NCI-H187 (cell line): Measurements from ENCODE around the gene NDUFS2.
"Not testable (repeated sequence)": the region's sequence is repeated elsewhere in the genome, so short reads cannot be mapped to it uniquely, and the experiment has no call there.

Experiments
- DNase-seq, 2 experiments: peaks; one replicate each; lab custom pipeline; 2025; lab: John Stamatoyannopoulos, UW

Gene NDUFS2

DNA sequence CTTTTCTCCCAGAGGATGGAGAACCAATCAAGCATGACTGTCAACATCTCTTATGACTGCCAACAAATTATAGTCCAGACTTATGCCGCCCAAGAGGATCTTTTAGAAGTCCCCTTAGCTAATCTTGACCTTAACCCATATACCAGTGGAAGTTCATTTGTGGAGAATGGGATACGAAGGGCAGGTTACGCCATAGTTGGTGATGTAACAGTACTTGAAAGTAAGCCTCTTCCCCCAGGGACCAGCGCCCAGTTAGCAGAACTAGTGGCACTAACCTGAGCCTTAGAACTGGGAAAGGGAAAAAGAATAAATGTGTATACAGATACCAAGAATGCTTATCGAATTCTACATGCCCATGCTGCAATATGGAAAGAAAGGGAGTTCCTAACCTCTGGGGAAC lies 53.1 kb downstream of the NDUFS2 start:
- DNase-seq = not testable (repeated sequence)

- not testable (repeated sequence) for DNase-seq
Observed at GRCh38 chr1:161255955-161256520, 53.9 kb downstream of the NDUFS2 start.

- not testable (repeated sequence) for DNase-seq
Observed at GRCh38 chr1:161257109-161257508, 54.9 kb downstream of the NDUFS2 start.

- DNase-seq = no peak
Observed at GRCh38 chr1:161258439-161259344, 56.5 kb downstream of the NDUFS2 start, which contains the start of gene PCP4L1. TSS of gene PCP4L1 (plus strand) at chr1:161258745. CDS start at chr1:161258975, 230 bp downstream.

- no peak for DNase-seq
Observed at GRCh38 chr1:161259345-161259702, 57.2 kb downstream of the NDUFS2 start.

DNA sequence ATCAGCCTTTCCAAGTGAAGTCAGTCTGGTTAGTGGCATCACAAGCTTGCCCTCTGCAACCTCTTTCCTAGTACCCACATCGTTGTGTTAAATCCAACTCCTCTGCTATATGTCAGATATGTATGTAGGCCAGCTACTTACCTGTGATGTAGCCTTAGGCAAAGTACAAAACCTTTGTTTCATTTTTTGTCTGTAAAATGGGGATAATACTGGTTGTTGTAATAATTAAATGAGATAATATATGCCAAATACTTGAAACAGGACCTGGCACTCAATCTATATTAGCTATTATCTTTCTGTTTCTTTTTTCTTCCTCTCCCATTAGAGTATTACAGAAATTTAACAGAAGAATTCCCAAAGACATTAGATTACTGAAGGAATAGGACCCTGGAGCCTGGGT lies 57.6 kb downstream of the NDUFS2 start:
- no peak for DNase-seq

- DNase-seq = peak in 1 of 2 experiments; percentile 35
Observed at GRCh38 chr1:161260376-161261260, 58.5 kb downstream of the NDUFS2 start.

GRCh38 chr1:161261261-161262235 lies 59.4 kb downstream of the NDUFS2 start:
- peak in 1 of 2 experiments; percentile 16 for DNase-seq
